Myocyte (in vitro differentiated cells): ENCODE measurements around the gene XG. TPM values are rescaled to one million over a fixed set of nuclear protein-coding genes. Genes with fewer than 3 reads are reported as not detected.
"Not testable (repeated sequence)": the region's sequence is repeated elsewhere in the genome, so short reads cannot be mapped to it uniquely, and the experiment has no call there.

Experiments used
- DNase-seq: peaks from one replicate; pipeline ENCODE4 v3.0.0-alpha.2; 2012; ENCODE audit warnings: low read depth
- total RNA-seq: library from RNA; depleted of rRNA; stranded (reverse); fragments of >200 nt; gene quantifications from 2 replicates; pipeline ENCODE4 v1.2.3, GENCODE V29; 2014

XG gene
- total RNA-seq, 1 donor from 2014 or later = 0.27 TPM

DNA sequence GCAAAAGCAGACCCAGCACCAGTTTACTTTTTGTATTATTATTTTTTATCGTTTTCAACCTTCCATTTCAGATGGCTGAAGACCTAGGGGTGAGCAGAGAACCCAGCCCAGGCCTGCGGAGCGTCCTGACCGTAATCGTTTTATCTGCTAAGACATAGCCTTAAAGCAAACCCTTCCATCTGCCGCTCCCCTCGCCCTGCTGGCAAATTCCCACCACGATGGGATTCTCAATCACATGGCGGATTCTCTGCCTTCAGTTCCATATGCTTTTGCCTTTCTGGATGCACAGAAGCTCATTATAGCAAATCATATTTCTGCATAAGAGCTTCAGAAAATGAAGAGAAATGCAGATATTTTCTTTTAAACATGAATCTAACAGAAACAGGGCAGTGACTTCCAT, 18.6 kb upstream of the XG start:
- no peak for DNase-seq

DNA sequence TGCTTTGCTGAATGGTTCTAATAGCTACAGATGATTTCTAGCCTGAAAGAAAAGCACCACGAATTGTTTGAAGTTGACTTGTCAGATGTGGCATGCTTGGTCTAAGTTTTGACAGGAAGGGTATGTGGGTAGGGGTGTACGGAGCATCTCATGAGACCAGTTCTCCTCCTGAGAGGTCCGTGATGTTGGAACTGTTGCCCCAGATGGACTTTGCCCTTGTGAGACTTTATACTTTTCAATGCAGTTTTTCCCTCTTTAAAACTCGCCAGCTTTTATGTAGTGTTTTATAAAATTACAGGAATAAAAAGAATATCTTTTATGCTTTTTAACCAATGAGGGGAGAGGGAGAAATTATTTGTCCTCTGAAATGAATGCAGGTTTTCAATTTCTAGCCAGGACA, 16.6 kb upstream of the XG start:
- DNase-seq = no peak

GRCh38 chrX:2740672-2741071, 11.2 kb upstream of the XG start:
- DNase-seq = no peak

- no peak for DNase-seq
Measured at GRCh38 chrX:2741386-2741785, 10.5 kb upstream of the XG start.

DNA sequence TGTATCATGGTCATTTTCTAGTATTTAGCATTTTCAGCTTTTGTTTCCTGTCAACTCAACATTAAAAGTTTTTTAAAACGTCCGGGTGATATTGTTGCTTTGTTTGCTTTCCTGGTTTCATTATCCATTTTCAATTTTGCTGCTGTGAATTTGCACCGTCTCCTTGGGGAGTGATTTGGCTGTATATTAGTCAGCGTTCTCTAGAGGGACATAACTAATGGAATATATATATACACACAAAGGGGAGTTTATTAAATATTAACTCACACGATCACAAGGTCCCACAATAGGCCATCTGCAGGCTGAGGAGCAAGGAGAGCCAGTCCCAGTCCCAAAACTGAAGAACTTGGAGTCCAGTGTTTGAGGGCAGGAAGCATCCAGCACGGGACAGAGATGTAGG, 5.6 kb upstream of the XG start:
- not testable (repeated sequence) for DNase-seq

GRCh38 chrX:2748171-2748814, 3.5 kb upstream of the XG start:
- no peak for DNase-seq

DNA sequence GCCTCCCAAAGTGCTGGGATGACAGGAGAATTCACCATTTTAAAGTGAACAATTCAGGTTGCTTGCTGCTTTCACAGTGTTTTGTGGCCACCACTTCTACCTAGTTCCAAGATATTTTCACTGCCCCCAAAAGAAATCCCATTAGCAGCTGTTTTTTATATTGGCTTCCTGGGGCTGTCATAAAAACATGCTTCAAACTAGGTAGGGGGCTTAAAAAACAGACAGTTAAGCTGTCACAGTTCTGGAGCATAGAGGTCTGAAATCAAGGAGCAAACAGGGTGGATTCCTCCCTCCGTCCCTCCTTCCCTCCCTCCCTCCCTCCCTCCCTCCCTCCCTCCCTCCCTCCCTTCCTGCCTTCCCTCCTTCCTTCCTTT, 3.0 kb upstream of the XG start:
- DNase-seq = no peak

DNA sequence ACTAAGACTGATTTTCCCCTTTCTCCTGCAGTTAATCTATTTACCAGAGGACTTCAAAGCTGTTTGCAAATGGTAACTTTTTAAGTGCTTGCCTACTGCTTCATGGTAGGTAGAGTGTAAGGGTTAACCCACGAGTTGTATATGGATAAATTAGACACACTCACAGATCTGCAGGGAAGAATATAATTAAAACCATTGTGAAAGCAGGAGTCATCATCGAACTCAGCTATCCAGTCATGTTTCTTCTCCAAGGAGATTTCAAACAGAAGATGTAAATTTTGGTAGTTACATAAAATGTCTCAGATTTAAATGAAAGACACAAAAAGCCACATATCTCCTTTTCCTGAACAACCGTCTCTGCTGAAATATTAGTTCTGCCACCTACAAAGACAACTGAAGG, 549 bp upstream of the XG start:
- no peak for DNase-seq

- not testable (repeated sequence) for DNase-seq
Measured at GRCh38 chrX:2752441-2752840, 601 bp downstream of the XG start.

- DNase-seq = peak; percentile 79
Measured at GRCh38 chrX:2755163-2755715, 3.4 kb downstream of the XG start.

DNA sequence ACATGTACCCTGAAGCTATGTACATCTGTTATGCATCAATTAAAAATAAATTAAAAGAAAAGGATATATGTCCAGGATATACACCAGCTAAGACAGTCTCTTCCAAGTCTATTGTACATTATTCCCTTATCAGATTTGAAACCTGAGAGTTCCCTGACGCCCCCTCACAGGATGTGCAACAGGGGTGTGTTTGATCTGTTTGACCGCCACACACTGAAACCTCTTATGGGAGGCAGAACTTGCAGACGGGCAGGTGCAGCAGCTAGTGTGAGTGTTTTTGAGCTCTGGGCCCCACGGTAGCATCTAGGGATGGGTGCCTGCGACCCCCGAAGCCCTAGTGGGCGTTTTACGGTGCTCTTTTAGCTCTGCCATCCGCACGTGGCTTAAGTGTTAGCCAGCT, 4.7 kb downstream of the XG start:
- DNase-seq = no peak

DNA sequence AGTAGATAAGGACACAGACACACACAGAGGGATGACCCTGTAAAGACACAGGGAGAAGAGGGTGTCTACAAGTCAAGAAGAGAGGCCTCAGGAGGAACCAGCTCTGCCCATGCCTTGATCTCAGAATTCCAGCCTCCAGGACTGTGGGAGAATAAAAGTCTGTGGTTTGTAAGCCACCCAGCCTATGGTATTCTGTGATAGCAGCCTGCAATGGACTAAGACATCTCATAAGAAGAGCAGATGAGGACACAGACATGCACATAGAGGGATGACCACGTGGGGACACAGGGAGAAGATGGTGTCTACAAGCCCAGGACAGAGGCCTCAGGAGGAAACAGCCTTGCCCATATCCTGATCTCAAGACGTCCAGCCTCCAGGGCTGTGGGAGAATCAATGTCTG, 9.4 kb downstream of the XG start:
- DNase-seq = peak; percentile 55

DNA sequence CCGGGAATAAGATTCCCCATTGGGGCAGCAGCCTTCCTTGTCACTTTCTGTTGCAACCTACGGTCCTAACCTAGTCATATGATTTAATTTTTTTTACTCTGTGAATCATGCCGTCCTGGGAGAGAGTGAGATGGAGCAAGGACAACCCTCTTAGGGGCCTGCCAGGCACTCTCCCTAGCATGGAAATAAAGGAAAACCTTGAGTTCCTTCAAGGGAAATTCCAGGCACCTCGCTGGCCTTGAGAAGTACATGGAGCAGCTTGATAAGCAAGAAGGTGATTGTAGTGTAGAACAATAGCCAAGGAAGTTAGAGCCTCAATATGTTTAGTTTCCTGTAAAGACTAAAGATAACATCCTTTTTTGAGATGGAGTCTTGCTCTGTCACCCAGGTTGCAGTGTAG, 10.8 kb downstream of the XG start:
- not testable (repeated sequence) for DNase-seq

DNA sequence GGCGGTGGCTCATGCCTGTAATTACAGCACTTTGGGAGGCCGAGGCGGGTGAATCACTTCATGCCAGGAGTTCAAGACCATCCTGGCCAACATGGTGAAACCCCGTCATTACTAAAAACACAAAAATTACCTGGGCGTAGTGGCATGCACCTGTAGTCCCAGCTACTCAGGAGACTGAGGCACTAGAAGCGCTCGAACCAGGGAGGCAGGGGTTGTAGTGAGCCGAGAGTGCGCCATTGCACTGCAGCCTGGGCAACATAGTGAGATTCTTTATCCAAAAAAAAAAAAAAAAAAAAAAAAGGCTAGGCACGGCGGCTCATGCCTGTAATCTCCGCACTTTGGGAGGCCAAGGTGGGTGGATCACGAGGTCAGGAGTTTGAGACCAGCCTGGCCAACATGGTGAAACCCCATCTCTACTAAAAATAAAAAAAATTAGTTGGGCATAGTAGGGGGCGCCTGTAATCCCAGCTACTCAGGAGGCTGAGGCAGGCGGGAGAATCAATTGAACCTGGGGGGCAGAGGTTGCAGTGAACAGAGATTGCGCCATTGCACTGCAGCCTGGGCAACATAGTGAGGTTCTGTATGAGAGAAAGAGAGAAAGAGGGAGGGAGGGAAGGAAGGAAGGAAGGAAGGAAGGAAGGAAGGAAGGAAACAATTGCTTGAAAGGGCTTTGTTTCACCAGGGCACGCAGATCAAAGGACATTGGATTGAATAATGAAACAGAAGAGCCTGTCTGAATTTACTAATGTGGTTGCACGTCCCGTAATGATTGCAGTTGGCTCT, 13.1 kb downstream of the XG start:
- not testable (repeated sequence) for DNase-seq

DNA sequence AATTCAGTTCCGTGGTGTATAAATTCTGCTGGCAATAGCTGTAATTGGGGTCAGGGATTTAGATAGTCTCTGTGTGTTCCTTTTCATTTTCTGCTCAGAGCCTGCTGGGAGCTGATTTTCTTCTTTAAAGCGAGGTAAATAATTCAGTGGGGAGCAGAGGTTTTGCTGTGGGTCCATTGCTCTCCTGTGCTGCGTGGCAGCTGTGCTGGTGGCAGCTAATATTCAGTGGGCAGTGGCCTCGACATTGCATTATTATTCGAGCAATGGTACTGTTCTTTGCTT, 13.7 kb downstream of the XG start:
- no peak for DNase-seq

GRCh38 chrX:2766906-2767305, 15.1 kb downstream of the XG start:
- no peak for DNase-seq

DNA sequence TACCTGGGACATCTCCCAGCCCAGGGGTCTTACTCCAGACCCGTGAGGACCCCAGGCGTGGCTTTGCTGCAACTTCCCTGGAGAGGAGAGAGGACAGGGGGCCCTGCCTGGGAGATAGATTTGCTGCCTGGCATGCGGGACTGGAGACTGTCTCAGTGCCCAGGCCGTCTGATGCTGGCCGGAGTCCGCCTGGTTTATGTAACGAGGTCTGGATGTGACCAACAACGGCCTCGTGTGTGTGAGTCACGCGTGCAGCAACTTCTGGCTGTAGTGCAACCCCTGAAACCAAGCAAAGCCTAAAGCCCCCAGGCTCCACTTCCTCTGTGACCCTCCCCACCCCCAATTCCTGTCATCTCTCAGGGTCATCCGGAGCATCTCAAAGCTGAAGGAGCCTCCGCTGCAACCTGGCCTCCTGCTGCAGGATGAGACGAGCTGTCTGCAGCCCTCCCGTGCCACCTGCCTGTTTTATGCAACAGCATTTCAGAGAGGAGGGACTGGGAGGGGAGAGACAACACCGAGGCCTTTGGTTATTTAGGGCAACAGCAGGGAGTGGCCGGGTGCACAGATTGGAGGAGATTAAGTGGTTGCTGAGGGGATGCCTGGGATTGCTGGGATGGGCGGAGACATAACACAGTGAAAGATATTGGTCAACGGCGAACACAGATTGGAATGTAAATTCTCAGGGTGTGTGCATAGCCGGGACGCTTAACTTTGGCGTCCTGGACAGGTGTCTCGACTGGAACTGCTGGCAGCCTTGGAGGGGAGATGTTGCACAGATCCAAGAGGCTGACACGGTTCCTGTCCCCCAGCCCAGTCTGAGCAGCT, 16.0 kb downstream of the XG start:
- peak; percentile 97 for DNase-seq

DNA sequence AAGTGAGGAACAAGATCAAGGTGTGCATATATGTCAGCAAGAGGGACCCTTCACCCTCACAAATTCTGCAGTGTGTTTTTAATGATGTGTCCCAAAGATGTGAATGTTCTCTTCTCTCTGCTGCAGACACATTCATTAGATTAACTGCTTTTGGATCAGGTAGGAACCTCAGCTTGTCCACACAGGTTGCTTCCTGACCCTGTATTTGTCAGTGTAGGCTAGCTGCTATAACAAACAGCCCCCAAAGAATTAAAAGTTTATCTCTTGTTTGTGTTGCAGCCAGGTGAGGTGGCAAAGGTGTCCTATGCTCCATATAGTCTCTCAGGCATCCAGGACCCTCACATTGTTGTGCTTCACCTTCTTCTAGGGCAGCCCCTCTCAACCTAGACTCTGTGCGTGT, 17.8 kb downstream of the XG start:
- DNase-seq = no peak

DNA sequence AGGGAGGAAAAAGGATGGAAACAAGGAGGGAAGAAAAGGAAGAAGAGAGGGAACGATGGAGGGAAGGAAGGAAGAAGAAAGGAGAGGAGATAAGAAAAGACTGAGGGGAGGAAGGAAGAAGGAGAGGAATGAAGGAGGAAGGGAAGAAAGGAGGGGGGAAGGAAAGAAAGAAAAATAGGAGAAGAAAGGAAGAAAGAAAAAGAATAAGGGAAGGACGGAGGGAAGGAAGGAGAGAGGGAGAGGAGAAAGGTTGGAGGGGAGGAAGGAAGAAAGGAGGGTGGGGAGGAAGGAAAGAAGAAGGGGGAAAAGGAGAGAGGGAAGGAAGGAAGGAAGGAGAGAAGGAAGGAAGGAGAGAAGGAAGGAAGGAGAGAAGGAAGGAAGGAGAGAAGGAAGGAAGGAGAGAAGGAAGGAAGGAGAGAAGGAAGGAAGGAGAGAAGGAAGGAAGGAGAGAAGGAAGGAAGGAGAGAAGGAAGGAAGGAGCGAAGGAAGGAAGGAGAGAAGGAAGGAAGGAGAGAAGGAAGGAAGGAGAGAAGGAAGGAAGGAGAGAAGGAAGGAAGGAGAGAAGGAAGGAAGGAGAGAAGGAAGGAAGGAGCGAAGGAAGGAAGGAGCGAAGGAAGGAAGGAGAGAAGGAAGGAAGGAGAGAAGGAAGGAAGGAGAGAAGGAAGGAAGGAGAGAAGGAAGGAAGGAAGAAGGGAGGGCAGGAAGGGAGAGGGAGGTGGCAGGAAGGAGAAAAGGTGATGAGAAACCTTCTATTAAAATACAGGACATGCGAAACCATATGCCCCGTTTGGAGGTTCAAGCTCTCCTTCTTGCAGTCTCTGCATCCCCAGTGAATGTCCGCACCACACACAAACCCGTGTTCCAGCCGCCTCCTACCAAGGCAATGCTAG, 21.6 kb downstream of the XG start:
- not testable (repeated sequence) for DNase-seq

GRCh38 chrX:2774057-2774456, 22.2 kb downstream of the XG start:
- no peak for DNase-seq

DNA sequence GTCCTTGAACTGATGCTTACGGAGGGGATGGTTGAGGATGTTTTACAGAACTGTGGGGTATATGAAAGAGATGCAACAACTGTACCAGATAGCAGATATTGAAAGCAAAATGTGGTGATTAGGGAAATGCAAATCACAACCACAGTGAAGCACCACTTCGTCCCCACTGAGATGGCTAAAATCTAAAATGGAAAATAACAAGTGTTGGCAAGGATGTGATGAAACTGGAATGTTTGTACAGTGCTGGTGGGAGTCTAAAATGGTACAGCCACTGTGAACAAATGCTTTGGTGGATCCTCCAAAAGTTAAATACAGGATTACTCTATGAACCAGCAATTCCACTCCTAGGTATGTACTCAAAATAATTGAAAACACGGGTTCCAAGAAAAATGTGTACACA, 22.9 kb downstream of the XG start:
- DNase-seq = no peak
